ENCODE measurements around the gene KCNG3.

- no peak for TF ChIP-seq CTCF (IDR thresholded peaks at IDR 0.05)
- TF ChIP-seq EP300 (IDR thresholded peaks at IDR 0.05) = no peak
- no peak for TF ChIP-seq POLR2AphosphoS5 (IDR thresholded peaks at IDR 0.05)
- TF ChIP-seq POLR2A (IDR thresholded peaks at IDR 0.05) = no peak
Measured at GRCh38 chr2:42443718-42444399, 49.9 kb downstream of the KCNG3 start.
